ELR (cell line): Measurements from ENCODE around the gene FHOD3.

ENCODE experiments used
- DNase-seq: peaks from one replicate; pipeline ENCODE4 v3.0.0-alpha.2; 2015; ENCODE audit warnings: low read depth

FHOD3 gene

GRCh38 chr18:36481201-36481657 lies 183.7 kb downstream of the FHOD3 start:
- DNase-seq: no peak

GRCh38 chr18:36481935-36482334 lies 184.4 kb downstream of the FHOD3 start:
- DNase-seq: no peak

DNA sequence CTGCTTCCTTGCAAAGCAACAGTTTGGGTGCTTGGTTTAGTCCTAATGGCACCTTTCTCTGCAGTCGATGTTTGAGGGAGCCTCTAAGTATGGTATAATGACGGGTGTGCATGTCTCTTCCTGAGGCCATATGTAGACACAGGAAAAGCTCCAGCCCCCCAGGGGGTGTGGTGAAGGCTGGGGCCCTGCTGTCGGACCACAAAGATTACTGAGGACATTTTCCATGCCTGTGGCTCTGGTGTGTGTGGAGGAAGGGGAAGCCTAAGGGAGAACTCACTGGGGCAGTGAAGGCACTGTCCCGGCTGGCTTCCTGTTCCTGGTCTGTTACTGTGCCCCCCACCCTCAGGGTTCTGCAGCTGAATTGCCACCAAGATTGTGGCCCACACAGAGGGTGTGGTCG lies 187.1 kb downstream of the FHOD3 start:
- DNase-seq: no peak

- no peak for DNase-seq
These were observed 188.3 kb downstream of the FHOD3 start for GRCh38 chr18:36485772-36486171.

- no peak for DNase-seq
These were observed 190.6 kb downstream of the FHOD3 start for GRCh38 chr18:36488131-36488530.

GRCh38 chr18:36490897-36491296 lies 193.4 kb downstream of the FHOD3 start:
- DNase-seq: no peak

DNA sequence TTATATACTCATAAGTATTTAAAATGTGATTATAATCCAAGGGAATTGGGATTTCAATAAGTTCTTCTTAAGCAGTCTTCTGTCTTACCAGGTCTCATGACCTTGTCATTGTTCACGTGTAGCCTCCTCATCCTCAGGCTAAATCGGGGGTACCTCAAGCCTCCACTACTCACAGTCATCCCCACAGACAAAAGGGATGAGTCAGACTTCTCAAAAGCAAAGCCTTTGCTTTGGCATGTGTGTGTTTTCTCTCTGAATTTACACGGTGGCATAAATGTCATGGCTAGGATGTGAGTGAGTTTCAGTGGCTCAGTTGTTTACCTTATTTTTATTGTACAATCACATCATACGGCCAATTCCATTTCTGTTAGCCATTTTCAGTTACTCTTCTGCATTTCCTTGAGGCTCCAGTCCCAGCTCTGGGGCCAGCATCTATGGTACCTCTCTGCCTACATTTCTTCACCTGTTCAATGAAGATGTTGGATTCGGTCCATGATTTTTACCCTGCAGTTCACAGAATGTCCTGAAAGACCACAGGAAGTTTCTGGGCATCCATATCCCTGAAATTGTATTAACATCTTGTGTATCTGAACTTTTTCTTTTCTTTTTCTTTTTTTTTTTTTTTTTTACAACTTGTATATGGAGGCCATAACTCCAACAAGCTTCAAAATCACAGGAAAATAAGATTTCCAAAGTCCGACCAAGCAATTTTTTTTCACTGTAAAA lies 195.3 kb downstream of the FHOD3 start:
- DNase-seq: peak; percentile 69

DNA sequence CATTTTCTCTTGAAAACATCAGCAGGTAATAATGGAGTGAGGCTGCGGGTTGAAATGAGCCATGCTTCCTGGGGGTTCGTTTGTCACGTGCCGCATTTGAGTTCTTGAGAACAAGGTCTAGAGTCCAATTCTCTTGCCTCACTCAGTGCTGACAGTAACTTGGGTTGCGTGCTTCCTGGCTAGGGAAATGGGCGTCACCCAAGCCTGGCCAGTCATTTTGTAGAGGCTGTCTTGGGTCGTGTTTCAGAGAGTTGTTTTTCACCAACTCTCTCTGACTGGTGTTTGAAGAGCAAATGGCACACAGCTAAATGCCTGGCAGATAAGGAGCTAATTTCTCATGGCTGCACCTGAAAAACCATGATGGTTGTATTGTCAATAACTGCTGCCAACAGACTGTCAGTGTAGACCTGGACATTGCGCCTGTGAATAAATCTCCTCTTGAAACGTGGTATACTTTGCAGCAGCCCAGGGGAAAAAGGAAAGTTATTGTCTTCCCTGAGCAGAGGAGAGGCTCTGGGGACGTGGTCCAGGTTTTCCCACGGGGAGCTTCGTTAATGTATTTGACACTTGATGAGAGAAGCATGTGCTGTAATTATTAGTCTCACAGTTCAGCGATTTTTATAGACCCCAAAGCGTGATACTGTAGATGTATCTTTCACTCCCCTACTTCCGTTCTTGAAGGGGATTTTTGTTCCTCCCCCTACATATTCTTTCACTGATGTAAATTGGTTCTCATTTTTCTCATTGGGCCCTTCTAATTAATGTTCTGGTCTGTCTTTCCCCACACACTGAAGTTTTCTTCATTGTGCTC lies 196.0 kb downstream of the FHOD3 start:
- DNase-seq: no peak

- no peak for DNase-seq
These were observed 196.6 kb downstream of the FHOD3 start for GRCh38 chr18:36494160-36494437.

GRCh38 chr18:36496022-36496421 lies 198.5 kb downstream of the FHOD3 start:
- no peak for DNase-seq

- DNase-seq: no peak
These were observed 202.4 kb downstream of the FHOD3 start for GRCh38 chr18:36499938-36500337.

- DNase-seq: no peak
These were observed 203.6 kb downstream of the FHOD3 start for GRCh38 chr18:36501100-36501499.

GRCh38 chr18:36503477-36503876 lies 206.0 kb downstream of the FHOD3 start:
- no peak for DNase-seq

- DNase-seq: no peak
These were observed 207.4 kb downstream of the FHOD3 start for GRCh38 chr18:36504928-36505327.

- no peak for DNase-seq
These were observed 208.2 kb downstream of the FHOD3 start for GRCh38 chr18:36505665-36506064.

GRCh38 chr18:36509646-36510197 lies 212.2 kb downstream of the FHOD3 start:
- DNase-seq: no peak

GRCh38 chr18:36511791-36512352 lies 214.4 kb downstream of the FHOD3 start:
- DNase-seq: no peak

DNA sequence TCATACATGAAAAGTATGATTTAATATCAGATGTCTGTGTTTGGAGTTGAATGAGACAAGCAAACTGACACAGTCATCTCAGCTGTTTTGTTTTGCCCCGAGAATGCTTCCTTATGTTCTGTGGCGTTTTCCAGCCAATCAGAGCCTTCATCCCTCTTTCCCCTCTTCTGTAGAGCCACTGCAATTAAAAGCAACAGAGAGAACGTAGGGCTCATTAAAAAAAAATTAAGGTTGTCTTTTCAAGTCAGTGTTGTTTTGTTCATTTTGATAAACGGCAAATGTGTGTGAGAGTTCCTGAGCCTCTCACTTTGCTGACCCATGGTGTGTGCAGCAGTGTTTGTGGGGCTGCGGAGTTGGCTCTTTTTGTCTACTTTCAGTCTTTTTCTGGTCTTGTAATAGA lies 216.0 kb downstream of the FHOD3 start:
- DNase-seq: no peak

GRCh38 chr18:36514778-36515177 lies 217.3 kb downstream of the FHOD3 start:
- DNase-seq: no peak

- DNase-seq: no peak
These were observed 218.7 kb downstream of the FHOD3 start for GRCh38 chr18:36516258-36516657.

- DNase-seq: no peak
These were observed 219.2 kb downstream of the FHOD3 start for GRCh38 chr18:36516726-36517125.

DNA sequence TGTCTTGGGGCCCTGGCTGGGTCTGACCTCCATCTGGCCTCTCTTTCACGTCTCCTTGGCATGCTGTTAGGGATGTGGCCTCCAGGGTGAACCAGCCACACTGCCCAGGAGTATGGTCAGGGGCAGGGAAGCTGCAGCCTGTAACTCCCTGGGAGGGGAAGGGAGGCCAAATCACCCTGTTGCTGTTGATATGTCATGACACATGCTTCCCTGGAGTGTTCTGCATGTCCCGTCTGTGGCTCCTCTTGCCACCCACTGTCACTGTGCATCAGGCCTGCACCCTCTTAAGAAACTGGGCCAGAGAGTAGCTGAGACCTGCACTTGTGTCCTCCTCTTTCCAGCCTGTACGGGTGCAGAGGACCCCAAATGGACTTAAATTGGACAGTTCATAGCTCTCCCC lies 221.3 kb downstream of the FHOD3 start:
- DNase-seq: peak; percentile 36

GRCh38 chr18:36519358-36519757 lies 221.8 kb downstream of the FHOD3 start:
- DNase-seq: peak; percentile 73
